Testis (tissue), 3 donors: ENCODE measurements around the gene INSM1. TPM values are rescaled to one million over a fixed set of nuclear protein-coding genes. Genes with fewer than 3 reads are reported as not detected.

Experiments
- DNase-seq: peaks from one replicate; pipeline ENCODE4 v3.0.0-alpha.2; 2019
- H3K27ac ChIP-seq, 2 donors: fragments of 200-600 bp; sonication (generic); one replicate each; pipeline ENCODE4 v1.5.1; 2019
- H3K27me3 ChIP-seq: fragments of 200-600 bp; sonication (generic); one replicate; pipeline ENCODE4 v1.5.1; 2019
- H3K36me3 ChIP-seq: fragments of 200-600 bp; sonication (generic); one replicate; pipeline ENCODE4 v1.5.1; 2017; ENCODE audit warnings: low read depth; ENCODE audit errors: missing control alignments
- H3K4me1 ChIP-seq: fragments of 200-600 bp; sonication (generic); one replicate; pipeline ENCODE4 v1.5.1; 2019
- H3K4me3 ChIP-seq, 2 donors: fragments of 200-600 bp; sonication (generic); one replicate each; pipeline ENCODE4 v1.5.1; 2017 to 2019
- H3K9me3 ChIP-seq: fragments of 200-600 bp; sonication (generic); one replicate; pipeline ENCODE4 v1.5.1; 2017
- CTCF ChIP-seq, 3 experiments: fragments of 450-650 bp in 2 of 3; fragments of 200-600 bp in 1 of 3; sonication (generic) in 1 of 3; IDR thresholded peaks; one replicate each; pipeline ENCODE4 v1.5.1; 2016 to 2019; ENCODE audit warnings: antibody characterized with exemption in 3 of 3, mild to moderate bottlenecking in 2 of 3, moderate library complexity in 1 of 3
- POLR2A ChIP-seq: fragments of 450-650 bp; IDR thresholded peaks from one replicate; pipeline ENCODE4 v1.6.1; 2017; ENCODE audit warnings: antibody characterized with exemption, mild to moderate bottlenecking, moderate library complexity
- WGBS, 2 donors: methylation state at CpG; one replicate each; pipeline ENCODE4 v1.1.5; 2018; 5-methylcytosine and 5-hydroxymethylcytosine counted together
- intact Hi-C: fragments of 100-400 bp; cut with DNase I; formaldehyde crosslinking; loops from one replicate; pipeline ENCODE4 v1.15.1; 2023; ENCODE audit warnings: low total_unique reads
- polyA plus RNA-seq: library from polyadenylated mRNA; stranded (reverse); fragments of 350-450 nt; fragmentation: Illumina TruSeq; extraction: RNeasy Lipid Tissue Mini Kit (QIAGEN cat#74804); gene quantifications from one replicate; pipeline ENCODE4 v1.2.3, GENCODE V29; 2014; ENCODE audit warnings: low read depth, low replicate concordance; ENCODE audit not compliant: insufficient read depth
- total RNA-seq, 2 donors: library from RNA; depleted of rRNA; stranded (reverse); fragments of >200 nt; gene quantifications; one replicate each; pipeline ENCODE4 v1.2.3, GENCODE V29; 2016

INSM1 gene
- total and polyA plus RNA-seq, 3 donors from 2014 or later: 0.84 to 2.8 (median 2.7) TPM

GRCh38 chr20:20333866-20334265 is 34.0 kb upstream of the INSM1 start:
- Histone ChIP-seq H3K36me3 (no peaks in the 10 kb centered on the region), H3K4me3 (no peak overlapping the region), H3K4me1 (no peaks in the 10 kb centered on the region), H3K9me3 (no peaks in the 10 kb centered on the region), H3K27me3 (no peaks in the 10 kb centered on the region), H3K27ac (no peak overlapping the region)
- no peak for TF ChIP-seq CTCF (IDR thresholded peaks at IDR 0.05)
- TF ChIP-seq POLR2A: no peak
- WGBS, 2 donors: 66 to 83% methylated on average over 6 of the region's 6 CpGs
- no peak for DNase-seq
- intact Hi-C loops: no loop called here

- DNase-seq: no peak
- Histone ChIP-seq H3K27ac (no peak overlapping the region), H3K9me3 (no peaks in the 10 kb centered on the region), H3K27me3 (no peaks in the 10 kb centered on the region), H3K4me1 (no peaks in the 10 kb centered on the region), H3K36me3 (no peaks in the 10 kb centered on the region), H3K4me3 (no peak overlapping the region)
- 64 to 76% methylated on average over 5 of the region's 5 CpGs for WGBS, 2 donors
- TF ChIP-seq POLR2A (no peak), CTCF (IDR thresholded peaks at IDR 0.05) (no peak)
- intact Hi-C loops: no loop called here
Measured at GRCh38 chr20:20334489-20334888, 33.4 kb upstream of the INSM1 start.

- intact Hi-C loops: no loop called here
- TF ChIP-seq CTCF (IDR thresholded peaks at IDR 0.05) (no peak), POLR2A (no peak)
- Histone ChIP-seq H3K4me3 (no peak overlapping the region), H3K36me3 (no peaks in the 10 kb centered on the region), H3K27ac (no peak overlapping the region), H3K27me3 (no peaks in the 10 kb centered on the region), H3K4me1 (no peaks in the 10 kb centered on the region), H3K9me3 (no peaks in the 10 kb centered on the region)
- no peak for DNase-seq
- WGBS, 2 donors: 92% methylated on average over 14 of the region's 14 CpGs
Measured at GRCh38 chr20:20338133-20338730, 29.7 kb upstream of the INSM1 start.

GRCh38 chr20:20340443-20340842 is 27.5 kb upstream of the INSM1 start:
- Histone ChIP-seq H3K27ac (no peak overlapping the region), H3K36me3 (no peaks in the 10 kb centered on the region), H3K27me3 (no peaks in the 10 kb centered on the region), H3K9me3 (no peaks in the 10 kb centered on the region), H3K4me1 (no peaks in the 10 kb centered on the region), H3K4me3 (no peak overlapping the region)
- no peak for DNase-seq
- TF ChIP-seq POLR2A: no peak
- no peak for TF ChIP-seq CTCF (IDR thresholded peaks at IDR 0.05)
- WGBS, 2 donors: 90 to 93% methylated on average over 16 of the region's 16 CpGs
- intact Hi-C loops: no loop called here

- no peak overlapping the region for H3K4me3 ChIP-seq
- H3K36me3 ChIP-seq: no peaks in the 10 kb centered on the region
- DNase-seq: no peak
- H3K9me3 ChIP-seq: no peaks in the 10 kb centered on the region
- 73 to 75% methylated on average over 4 of the region's 4 CpGs for WGBS, 2 donors
- no peaks in the 10 kb centered on the region for H3K27me3 ChIP-seq
- intact Hi-C loops: no loop called here
- no peak for TF ChIP-seq CTCF (IDR thresholded peaks at IDR 0.05)
- no peak for TF ChIP-seq POLR2A
- H3K4me1 ChIP-seq: no peaks in the 10 kb centered on the region
- no peak overlapping the region for H3K27ac ChIP-seq
Measured at GRCh38 chr20:20341371-20341770, 26.5 kb upstream of the INSM1 start.
